Measurements from ENCODE around the gene MSH2.
"Not testable (repeated sequence)": the region's sequence is repeated elsewhere in the genome, so short reads cannot be mapped to it uniquely, and the experiment has no call there.

The MSH2 gene

DNA sequence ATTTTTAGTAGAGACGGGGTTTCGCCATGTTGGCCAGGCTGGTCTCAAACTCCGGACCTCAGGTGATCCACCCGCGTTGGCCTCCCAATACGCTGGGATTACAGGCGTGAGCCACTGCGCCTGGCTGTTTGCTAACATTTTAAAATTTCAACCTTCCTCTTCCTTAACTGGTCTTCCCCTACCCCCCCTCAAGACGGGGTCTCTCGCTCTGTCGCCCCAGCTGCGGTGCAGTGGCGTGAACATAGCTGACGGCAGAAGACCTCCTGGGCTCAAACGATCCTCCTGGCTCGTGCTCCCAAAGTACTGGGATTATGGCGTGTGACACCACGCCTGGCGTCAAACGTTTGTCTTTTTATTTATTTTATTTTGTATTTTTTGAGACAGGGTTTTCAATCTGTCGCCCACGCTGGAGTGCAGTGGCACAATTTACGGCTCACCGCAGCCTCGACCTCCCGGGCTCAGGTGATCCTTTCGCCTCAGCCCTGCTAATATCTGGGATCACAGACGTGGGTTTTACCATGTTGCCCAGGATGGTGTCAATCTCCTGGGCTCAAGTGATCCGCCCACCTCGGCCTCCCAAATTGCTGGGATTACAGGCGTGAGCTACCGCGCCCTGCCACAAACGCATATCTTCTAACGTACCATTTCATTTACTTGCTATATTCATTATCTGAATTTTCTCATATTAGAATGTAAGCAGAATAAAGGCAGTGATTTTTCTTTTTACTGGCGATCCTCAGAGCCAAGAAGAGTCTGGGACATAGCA is 984 bp upstream of the MSH2 start:
- TF ChIP-seq, protein P1, sequence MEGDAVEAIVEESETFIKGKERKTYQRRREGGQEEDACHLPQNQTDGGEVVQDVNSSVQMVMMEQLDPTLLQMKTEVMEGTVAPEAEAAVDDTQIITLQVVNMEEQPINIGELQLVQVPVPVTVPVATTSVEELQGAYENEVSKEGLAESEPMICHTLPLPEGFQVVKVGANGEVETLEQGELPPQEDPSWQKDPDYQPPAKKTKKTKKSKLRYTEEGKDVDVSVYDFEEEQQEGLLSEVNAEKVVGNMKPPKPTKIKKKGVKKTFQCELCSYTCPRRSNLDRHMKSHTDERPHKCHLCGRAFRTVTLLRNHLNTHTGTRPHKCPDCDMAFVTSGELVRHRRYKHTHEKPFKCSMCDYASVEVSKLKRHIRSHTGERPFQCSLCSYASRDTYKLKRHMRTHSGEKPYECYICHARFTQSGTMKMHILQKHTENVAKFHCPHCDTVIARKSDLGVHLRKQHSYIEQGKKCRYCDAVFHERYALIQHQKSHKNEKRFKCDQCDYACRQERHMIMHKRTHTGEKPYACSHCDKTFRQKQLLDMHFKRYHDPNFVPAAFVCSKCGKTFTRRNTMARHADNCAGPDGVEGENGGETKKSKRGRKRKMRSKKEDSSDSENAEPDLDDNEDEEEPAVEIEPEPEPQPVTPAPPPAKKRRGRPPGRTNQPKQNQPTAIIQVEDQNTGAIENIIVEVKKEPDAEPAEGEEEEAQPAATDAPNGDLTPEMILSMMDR (IDR thresholded peaks at IDR 0.05; ENCODE audit: low read depth, low read length): no peak
- no peak for DNase-seq (ENCODE audit: extremely low read depth, low read depth)

DNA sequence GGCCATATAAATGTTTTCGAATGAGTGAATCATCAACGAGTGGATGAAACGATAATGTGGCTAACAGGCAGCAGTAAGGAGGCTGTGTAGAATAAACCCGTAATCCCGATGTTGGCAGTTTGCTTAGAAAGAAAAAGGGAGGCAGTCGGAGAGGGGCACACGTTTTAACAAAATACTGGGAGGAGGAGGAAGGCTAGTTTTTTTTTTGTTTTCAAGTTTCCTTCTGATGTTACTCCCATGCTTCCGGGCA is 476 bp upstream of the MSH2 start:
- TF ChIP-seq, protein P1 (IDR thresholded peaks at IDR 0.05; ENCODE audit: low read depth, low read length): no peak
- DNase-seq (ENCODE audit: extremely low read depth, low read depth): no peak

DNA sequence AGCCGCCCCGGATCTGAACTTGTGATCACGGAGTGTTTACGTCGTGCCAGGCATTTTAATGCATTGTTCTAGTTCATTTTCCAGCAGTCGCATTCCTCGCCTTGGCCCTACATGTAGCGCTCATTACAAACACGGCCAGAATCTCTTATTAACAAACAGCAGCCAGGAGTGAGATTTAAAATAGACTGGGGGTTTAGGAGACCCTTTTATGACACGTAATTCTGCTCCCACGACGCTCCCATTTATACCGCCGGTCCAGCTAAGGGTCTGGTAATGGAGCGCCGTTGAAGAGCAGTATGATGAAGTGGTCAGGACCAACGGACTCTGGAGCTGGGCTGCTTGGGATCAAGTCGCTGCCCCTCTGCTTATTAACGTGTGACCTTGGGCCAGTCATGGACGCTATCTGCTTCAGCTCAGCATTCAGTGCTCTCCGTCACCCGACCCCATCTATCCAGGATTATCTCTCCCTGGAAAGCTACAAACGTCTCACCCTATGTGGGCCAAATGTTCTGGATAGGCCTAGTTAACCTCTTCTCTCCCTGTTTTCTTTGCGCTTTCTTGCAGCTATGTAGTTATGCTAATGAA is 745 bp downstream of the MSH2 start:
- TF ChIP-seq, protein P1 (IDR thresholded peaks at IDR 0.05; ENCODE audit: low read depth, low read length): no peak
- no peak for DNase-seq (ENCODE audit: extremely low read depth, low read depth)

DNA sequence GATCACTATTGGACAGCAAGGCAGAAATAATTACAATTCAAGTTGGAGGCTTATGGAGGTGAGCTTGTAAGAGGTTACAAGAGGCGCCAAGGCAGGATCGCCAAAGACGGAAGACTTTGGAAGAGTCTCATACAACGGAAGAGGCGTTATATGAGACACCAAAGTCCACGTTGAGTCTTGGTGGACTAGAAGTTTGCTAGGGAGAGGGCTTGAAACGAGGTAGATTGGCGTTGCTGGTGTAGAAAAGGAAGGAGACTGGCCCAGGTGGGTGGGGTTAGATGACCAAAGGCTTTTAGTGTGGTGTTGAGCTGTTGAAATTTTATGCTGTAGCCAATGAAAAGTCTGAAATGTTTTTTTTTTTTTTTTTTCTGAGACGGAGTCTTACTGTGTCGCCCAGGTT is 1.4 kb downstream of the MSH2 start:
- DNase-seq (ENCODE audit: extremely low read depth, low read depth): no peak
- TF ChIP-seq, protein P1 (IDR thresholded peaks at IDR 0.05; ENCODE audit: low read depth, low read length): no peak

DNA sequence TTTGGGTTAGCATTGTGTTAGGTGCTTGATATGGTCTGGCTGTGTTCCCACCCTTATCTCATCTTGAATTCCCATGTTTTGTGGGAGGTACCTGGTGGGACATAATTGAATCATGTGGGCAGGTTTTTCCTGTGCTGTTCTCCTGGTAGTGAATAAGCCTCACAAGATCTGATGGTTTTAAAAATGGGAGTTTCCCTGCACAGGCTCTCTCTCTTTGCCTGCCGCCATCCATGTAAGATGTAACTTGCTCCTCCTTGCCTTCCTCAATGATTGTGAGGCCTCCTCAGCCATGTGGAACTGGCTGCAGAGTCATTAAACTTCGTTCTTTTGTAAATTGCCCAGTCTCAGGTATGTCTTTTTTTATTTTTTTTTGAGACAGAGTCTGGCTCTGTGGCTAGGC is 2.8 kb downstream of the MSH2 start:
- TF ChIP-seq, protein P1 (IDR thresholded peaks at IDR 0.05; ENCODE audit: low read depth, low read length): no peak
- no peak for DNase-seq (ENCODE audit: extremely low read depth, low read depth)

DNA sequence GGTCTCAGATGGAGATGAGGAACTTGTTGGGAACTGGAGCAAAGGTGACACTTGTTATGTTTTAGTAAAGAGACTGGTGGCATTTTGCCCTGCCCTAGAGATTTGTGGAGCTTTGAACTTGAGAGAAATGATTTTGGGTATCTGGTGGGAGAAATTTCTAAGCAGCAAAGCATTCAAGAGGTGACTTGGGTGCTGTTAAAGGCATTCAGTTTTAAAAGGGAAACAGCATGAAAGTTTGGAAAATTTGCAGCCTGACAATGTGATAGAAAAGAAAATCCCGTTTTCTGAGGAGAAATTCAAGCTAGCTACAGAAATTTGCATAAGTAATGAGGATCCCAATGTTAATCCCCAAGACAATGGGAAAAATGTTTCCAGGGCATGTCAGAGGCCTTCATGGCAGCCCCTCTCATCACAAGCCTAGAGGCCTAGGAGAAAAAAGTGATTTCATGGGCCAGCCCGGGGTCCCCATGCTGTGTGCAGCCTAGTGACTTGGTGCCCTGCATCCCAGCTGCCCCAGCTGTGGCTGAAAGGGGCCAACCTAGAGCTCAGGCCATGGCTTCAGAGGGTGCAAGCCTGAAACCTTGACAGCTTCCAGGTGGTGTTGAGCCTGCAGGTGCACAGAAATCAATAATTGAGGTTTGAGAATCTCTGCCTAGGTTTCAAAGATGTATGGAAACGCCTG is 3.8 kb downstream of the MSH2 start:
- DNase-seq (ENCODE audit: extremely low read depth, low read depth): not testable (repeated sequence)

DNA sequence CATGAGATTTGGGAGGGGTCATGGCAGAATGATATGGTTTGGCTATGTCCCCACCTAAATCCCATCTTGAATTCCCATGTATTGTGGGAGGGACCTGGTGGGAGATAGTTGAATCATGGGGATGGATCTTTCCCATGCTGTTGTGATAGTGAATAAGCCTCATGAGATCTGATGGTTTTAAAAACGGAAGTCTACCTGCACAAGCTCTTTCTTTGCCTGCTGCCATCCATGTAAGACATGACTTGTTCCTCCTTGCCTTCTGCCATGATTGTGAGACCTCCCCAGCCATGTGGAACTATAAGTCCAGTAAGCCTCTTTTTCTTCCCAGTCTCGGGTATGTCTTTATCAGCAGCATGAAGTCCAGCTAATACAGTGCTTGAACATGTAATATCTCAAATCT is 5.0 kb downstream of the MSH2 start:
- DNase-seq (ENCODE audit: extremely low read depth, low read depth): not testable (repeated sequence)

DNA sequence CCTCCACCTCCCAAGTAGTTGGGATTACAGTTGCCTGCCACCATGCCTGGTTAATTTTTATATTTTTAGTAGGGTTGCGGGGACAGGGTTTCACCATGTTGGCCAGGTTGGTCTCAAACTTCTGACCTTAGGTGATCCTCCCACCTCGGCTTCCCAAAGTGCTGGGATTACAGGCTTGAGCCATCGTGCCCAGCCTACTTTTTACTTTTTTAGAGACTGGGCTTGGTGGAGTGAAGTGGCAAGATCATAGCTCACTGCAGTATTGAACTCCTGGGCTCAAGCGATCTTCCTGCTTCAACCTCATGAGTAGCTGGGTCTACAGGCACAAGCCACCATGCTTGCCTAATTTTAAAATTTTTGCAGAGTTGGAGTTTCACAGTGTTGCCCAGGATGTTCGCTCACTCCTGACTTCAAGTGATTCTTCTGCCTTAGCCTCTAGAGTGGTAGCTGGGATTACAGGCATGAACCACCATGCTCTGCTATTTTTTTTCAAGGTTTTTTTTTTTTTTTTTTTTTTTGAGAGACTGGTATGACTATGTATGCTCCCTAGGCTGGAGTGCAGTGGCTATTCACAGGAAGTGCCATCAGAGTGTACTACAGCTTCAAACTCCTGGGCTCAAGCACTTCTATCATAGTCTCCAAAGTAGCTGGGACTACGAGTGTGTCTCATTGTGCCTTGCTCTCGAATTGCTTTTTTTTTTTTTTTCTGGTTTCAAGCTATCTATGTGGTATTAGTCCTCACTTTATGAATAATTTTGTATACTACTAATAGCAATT is 11.9 kb downstream of the MSH2 start:
- TF ChIP-seq, protein P1 (IDR thresholded peaks at IDR 0.05; ENCODE audit: low read depth, low read length): no peak
- DNase-seq (ENCODE audit: extremely low read depth, low read depth): no peak

Measured in AG09319 (cell line).